Measurements from ENCODE around the gene PALLD. TPM values are rescaled to one million over a fixed set of nuclear protein-coding genes. Genes with fewer than 3 reads are reported as not detected.
A peak's percentile ranks its signal among the peaks of the same experiment; 100 is the strongest.

The PALLD gene
- total RNA-seq, 4 donors from 2014 or later: 93.3 to 214 (median 174) TPM

- DNase-seq (ENCODE audit: low spot score in 2 of 2): no peak
- Histone ChIP-seq H3K4me3 (no peak overlapping the region), H3K4me1 (peaks cover 0 to 85% (median 14%) of the 10 kb centered on the region in 4 donors), H3K9me3 (no peaks in the 10 kb centered on the region), H3K36me3 (no peaks in the 10 kb centered on the region), H3K27ac (peak overlapping the region in 3 of 4 donors; percentile 58 to 81 (median 72)), H3K27me3 (no peaks in the 10 kb centered on the region)
- 89 to 90% methylated on average over 7 of the region's 7 CpGs for WGBS, 2 donors
- TF ChIP-seq EP300 (IDR thresholded peaks at IDR 0.05): no peak
Observed at GRCh38 chr4:168843635-168844034, 346.8 kb downstream of the PALLD start.

- TF ChIP-seq POLR2A (IDR thresholded peaks at IDR 0.05): no peak
- TF ChIP-seq EP300 (IDR thresholded peaks at IDR 0.05): peak in 1 of 2 donors; percentile 47
- no peaks in the 10 kb centered on the region for H3K27me3 ChIP-seq
- H3K36me3 ChIP-seq: no peaks in the 10 kb centered on the region
- WGBS, 2 donors: 27 to 35% methylated on average over 8 of the region's 8 CpGs
- H3K27ac ChIP-seq: peak overlapping the region; percentile 25 to 81 (median 65)
- H3K9me3 ChIP-seq: no peaks in the 10 kb centered on the region
- no peak for DNase-seq (ENCODE audit: low spot score in 2 of 2)
- H3K4me3 ChIP-seq: no peak overlapping the region
- peaks cover 0 to 90% (median 15%) of the 10 kb centered on the region in 4 donors for H3K4me1 ChIP-seq
Observed at GRCh38 chr4:168844353-168845049, 347.6 kb downstream of the PALLD start.

GRCh38 chr4:168845897-168846296 is 349.0 kb downstream of the PALLD start:
- DNase-seq (ENCODE audit: low spot score in 2 of 2): no peak
- Histone ChIP-seq H3K27ac (peak overlapping the region in 2 of 4 donors; percentile 20 to 72), H3K4me3 (no peak overlapping the region), H3K4me1 (peaks cover 0 to 90% (median 21%) of the 10 kb centered on the region in 4 donors), H3K27me3 (no peaks in the 10 kb centered on the region), H3K36me3 (no peaks in the 10 kb centered on the region), H3K9me3 (no peaks in the 10 kb centered on the region)
- TF ChIP-seq EP300 (IDR thresholded peaks at IDR 0.05): no peak
- TF ChIP-seq POLR2A (IDR thresholded peaks at IDR 0.05): no peak
- no peak for TF ChIP-seq CTCF (IDR thresholded peaks at IDR 0.05)
- 65 to 73% methylated on average over 2 of the region's 2 CpGs for WGBS, 2 donors

- TF ChIP-seq EP300 (IDR thresholded peaks at IDR 0.05) (no peak), POLR2A (IDR thresholded peaks at IDR 0.05) (no peak), CTCF (IDR thresholded peaks at IDR 0.05) (no peak)
- peak overlapping the region in 2 of 4 donors; percentile 72 to 78 for H3K27ac ChIP-seq
Observed at GRCh38 chr4:168846414-168846813, 349.6 kb downstream of the PALLD start.

GRCh38 chr4:168847771-168848502 is 351.1 kb downstream of the PALLD start:
- Histone ChIP-seq H3K4me3 (peak overlapping the region in 3 of 4 donors; percentile 3 to 36 (median 15)), H3K4me1 (peaks cover 0 to 77% (median 22%) of the 10 kb centered on the region in 4 donors), H3K9me3 (no peaks in the 10 kb centered on the region), H3K27ac (peak overlapping the region; percentile 1 to 85 (median 70)), H3K27me3 (no peaks in the 10 kb centered on the region), H3K36me3 (no peaks in the 10 kb centered on the region)
- no peak for DNase-seq (ENCODE audit: low spot score in 2 of 2)
- TF ChIP-seq EP300 (IDR thresholded peaks at IDR 0.05) (peak in 1 of 2 donors; percentile 54), POLR2A (IDR thresholded peaks at IDR 0.05) (no peak), CTCF (IDR thresholded peaks at IDR 0.05) (no peak)
- 9 to 11% methylated on average over 4 of the region's 4 CpGs for WGBS, 2 donors

More at GRCh38 chr4:168846414-168846813, 349.6 kb downstream of the PALLD start:
- Histone ChIP-seq H3K4me3 (no peak overlapping the region), H3K9me3 (no peaks in the 10 kb centered on the region), H3K36me3 (no peaks in the 10 kb centered on the region), H3K4me1 (peaks cover 0 to 90% (median 22%) of the 10 kb centered on the region in 4 donors), H3K27me3 (no peaks in the 10 kb centered on the region)
- DNase-seq (ENCODE audit: low spot score in 2 of 2): no peak
- 72 to 82% methylated on average over 4 of the region's 4 CpGs for WGBS, 2 donors
